Measurements from ENCODE around the gene TMEM131. TPM values are rescaled to one million over a fixed set of nuclear protein-coding genes. Genes with fewer than 3 reads are reported as not detected.
"Not testable (repeated sequence)": the region's sequence is repeated elsewhere in the genome, so short reads cannot be mapped to it uniquely, and the experiment has no call there.

The TMEM131 gene
- total RNA-seq = 10 to 100 TPM; 39.0 to 58.5 (median 41.3) TPM

- H3K27me3 ChIP-seq = no peaks in the 10 kb centered on the region
- H3K27ac ChIP-seq = peak within 1 kb of the TSS; percentile 94 to 96 (median 96)
- no peaks in the 10 kb centered on the region for H3K9me3 ChIP-seq
- TF ChIP-seq CTCF (IDR thresholded peaks at IDR 0.05) (peak in 1 of 5 experiments; percentile 10), EP300 (IDR thresholded peaks at IDR 0.05) (peak; percentile 45 to 80), POLR2A (IDR thresholded peaks at IDR 0.05) (peak; percentile 65 to 75)
- DNase-seq (ENCODE audit: low spot score in 2 of 2) = peak; percentile 80 to 82
- WGBS, 2 donors = 3 to 4% methylated on average over 34 to 35 of the region's 88 CpGs
- H3K36me3 ChIP-seq = no peaks in the 10 kb centered on the region
- peaks cover 0 to 40% (median 20%) of the 10 kb centered on the region in 4 donors for H3K4me1 ChIP-seq
- H3K4me3 ChIP-seq = peak within 1 kb of the TSS; percentile 71 to 95 (median 82)
These were observed at the start of gene TMEM131 for GRCh38 chr2:97995734-97996624. Gene TMEM131, minus strand, starts transcription at chr2:97995948. Its CDS starts 286 bp downstream, at chr2:97995662.

- not testable (repeated sequence) for H3K4me3 ChIP-seq; H3K36me3 ChIP-seq; H3K27me3 ChIP-seq; DNase-seq (ENCODE audit: low spot score in 2 of 2); H3K27ac ChIP-seq; H3K4me1 ChIP-seq
- WGBS, 2 donors = 94 to 95% methylated on average over 2 of the region's 2 CpGs
- peaks cover 0 to 36% (median 0%) of the 10 kb centered on the region in 4 donors for H3K9me3 ChIP-seq
These were observed 49.0 kb upstream of the TMEM131 start for GRCh38 chr2:98044730-98045129.

- Histone ChIP-seq H3K4me3 (no peak overlapping the region), H3K36me3 (no peaks in the 10 kb centered on the region), H3K27me3 (no peaks in the 10 kb centered on the region), H3K9me3 (peaks cover 0 to 36% (median 0%) of the 10 kb centered on the region in 4 donors), H3K27ac (no peak overlapping the region), H3K4me1 (no peaks in the 10 kb centered on the region)
- no peak for TF ChIP-seq CTCF (IDR thresholded peaks at IDR 0.05)
- no peak for DNase-seq (ENCODE audit: low spot score in 2 of 2)
- WGBS, 2 donors = 91 to 92% methylated on average over 1 of the region's 1 CpG
These were observed 47.4 kb upstream of the TMEM131 start for GRCh38 chr2:98043101-98043500.

GRCh38 chr2:98040331-98040939 is 44.7 kb upstream of the TMEM131 start:
- no peaks in the 10 kb centered on the region for H3K27me3 ChIP-seq
- H3K4me1 ChIP-seq = no peaks in the 10 kb centered on the region
- peaks cover 0 to 32% (median 0%) of the 10 kb centered on the region in 4 donors for H3K9me3 ChIP-seq
- no peak for DNase-seq (ENCODE audit: low spot score in 2 of 2)
- TF ChIP-seq CTCF (IDR thresholded peaks at IDR 0.05) (no peak), EP300 (IDR thresholded peaks at IDR 0.05) (no peak)
- WGBS, 2 donors = 82 to 87% methylated on average over 8 of the region's 8 CpGs
- no peaks in the 10 kb centered on the region for H3K36me3 ChIP-seq
- no peak overlapping the region for H3K4me3 ChIP-seq
- no peak overlapping the region for H3K27ac ChIP-seq

- peak in 1 of 2 donors; percentile 33 for DNase-seq (ENCODE audit: low spot score in 2 of 2)
- WGBS, 2 donors = 72% methylated on average over 12 of the region's 12 CpGs
- Histone ChIP-seq H3K9me3 (peaks cover 0 to 20% (median 0%) of the 10 kb centered on the region in 4 donors), H3K27ac (no peak overlapping the region), H3K4me3 (no peak overlapping the region), H3K27me3 (no peaks in the 10 kb centered on the region), H3K4me1 (no peaks in the 10 kb centered on the region), H3K36me3 (no peaks in the 10 kb centered on the region)
- TF ChIP-seq CTCF (IDR thresholded peaks at IDR 0.05) (no peak), EP300 (IDR thresholded peaks at IDR 0.05) (no peak), POLR2A (IDR thresholded peaks at IDR 0.05) (no peak)
These were observed 43.5 kb upstream of the TMEM131 start for GRCh38 chr2:98039085-98039756.
